ENCODE measurements around the gene POU2AF1. TPM values are rescaled to one million over a fixed set of nuclear protein-coding genes. Genes with fewer than 3 reads are reported as not detected.

POU2AF1 gene
- total and polyA plus RNA-seq, 2 donors (not counting 1 experiment from before 2014, with no cell fraction given), result 0.17 TPM; not detected in 1

DNA sequence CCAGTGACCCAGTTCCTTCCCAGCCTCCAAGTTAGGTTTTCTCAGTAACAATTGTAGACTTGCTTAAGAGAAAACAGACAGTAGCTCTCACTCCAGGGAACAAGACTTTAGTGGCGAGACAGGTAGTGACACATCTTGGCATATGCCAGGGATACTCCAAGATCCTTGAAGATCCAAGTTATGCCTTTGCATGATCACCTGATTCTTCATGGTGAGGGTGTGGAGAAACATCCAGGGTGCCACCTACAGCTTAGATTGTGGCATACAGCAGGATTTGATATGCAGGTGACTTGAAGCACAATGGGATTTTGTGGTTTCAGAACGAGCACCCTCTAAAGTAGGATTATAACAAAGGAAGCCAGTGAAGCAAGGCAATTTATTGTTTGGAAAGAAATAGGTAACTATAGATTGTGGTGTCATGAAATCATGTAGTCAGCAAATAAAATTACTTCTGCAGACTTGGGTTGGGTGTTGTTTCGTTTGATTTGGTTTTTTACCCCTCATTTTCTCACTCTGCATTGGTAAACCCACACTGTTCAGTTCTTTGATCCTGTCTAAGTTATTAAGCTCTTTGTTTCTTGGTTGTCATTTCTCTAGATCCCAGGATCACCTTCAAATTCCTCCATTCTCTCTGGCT, 71.5 kb downstream of the POU2AF1 start:
- no peak overlapping the region for H3K27ac ChIP-seq (ENCODE audit: insufficient read depth, low read length)
- H3K79me2 ChIP-seq (ENCODE audit: control insufficient read depth, insufficient read depth, low read length), result no peaks in the 10 kb centered on the region
- H3K9me3 ChIP-seq (ENCODE audit: control insufficient read depth, insufficient read depth, low read depth, low read length), result no peaks in the 10 kb centered on the region
- peaks cover 13% of the 10 kb centered on the region for H3K27me3 ChIP-seq (ENCODE audit: control insufficient read depth, insufficient read depth, low read length)
- H3K4me1 ChIP-seq (ENCODE audit: control insufficient read depth, extremely low read depth, insufficient read depth, low read length), result no peaks in the 10 kb centered on the region
- no peak for TF ChIP-seq EZH2 (IDR thresholded peaks at IDR 0.05; ENCODE audit: low read length, missing control alignments)
- TF ChIP-seq, protein P1, sequence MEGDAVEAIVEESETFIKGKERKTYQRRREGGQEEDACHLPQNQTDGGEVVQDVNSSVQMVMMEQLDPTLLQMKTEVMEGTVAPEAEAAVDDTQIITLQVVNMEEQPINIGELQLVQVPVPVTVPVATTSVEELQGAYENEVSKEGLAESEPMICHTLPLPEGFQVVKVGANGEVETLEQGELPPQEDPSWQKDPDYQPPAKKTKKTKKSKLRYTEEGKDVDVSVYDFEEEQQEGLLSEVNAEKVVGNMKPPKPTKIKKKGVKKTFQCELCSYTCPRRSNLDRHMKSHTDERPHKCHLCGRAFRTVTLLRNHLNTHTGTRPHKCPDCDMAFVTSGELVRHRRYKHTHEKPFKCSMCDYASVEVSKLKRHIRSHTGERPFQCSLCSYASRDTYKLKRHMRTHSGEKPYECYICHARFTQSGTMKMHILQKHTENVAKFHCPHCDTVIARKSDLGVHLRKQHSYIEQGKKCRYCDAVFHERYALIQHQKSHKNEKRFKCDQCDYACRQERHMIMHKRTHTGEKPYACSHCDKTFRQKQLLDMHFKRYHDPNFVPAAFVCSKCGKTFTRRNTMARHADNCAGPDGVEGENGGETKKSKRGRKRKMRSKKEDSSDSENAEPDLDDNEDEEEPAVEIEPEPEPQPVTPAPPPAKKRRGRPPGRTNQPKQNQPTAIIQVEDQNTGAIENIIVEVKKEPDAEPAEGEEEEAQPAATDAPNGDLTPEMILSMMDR (conservative IDR thresholded peaks at IDR 0.05 in 1 of 2, IDR thresholded peaks at IDR 0.05 in 1 of 2; ENCODE audit: low read depth in 1 of 2, low read length in 2 of 2), result no peak
- H3K9ac ChIP-seq (ENCODE audit: insufficient read depth, low read length), result no peak overlapping the region
- H2AFZ ChIP-seq (ENCODE audit: low read length), result no peak overlapping the region
- no peaks in the 10 kb centered on the region for H4K20me1 ChIP-seq (ENCODE audit: control insufficient read depth, extremely low read depth, insufficient read depth, low read length)
- H3K4me2 ChIP-seq (ENCODE audit: extremely low read depth, insufficient read depth, low read length), result no peak overlapping the region
- DNase-seq (ENCODE audit: low read depth in 2 of 2), result no peak
- no peaks in the 10 kb centered on the region for H3K36me3 ChIP-seq (ENCODE audit: control insufficient read depth, insufficient read depth, low read length)
- H3K4me3 ChIP-seq (replicated peaks in 1 of 4; ENCODE audit: control extremely low read depth in 1 of 4, insufficient read depth in 1 of 4, low read depth in 3 of 4, low read length in 4 of 4), result no peak overlapping the region

DNA sequence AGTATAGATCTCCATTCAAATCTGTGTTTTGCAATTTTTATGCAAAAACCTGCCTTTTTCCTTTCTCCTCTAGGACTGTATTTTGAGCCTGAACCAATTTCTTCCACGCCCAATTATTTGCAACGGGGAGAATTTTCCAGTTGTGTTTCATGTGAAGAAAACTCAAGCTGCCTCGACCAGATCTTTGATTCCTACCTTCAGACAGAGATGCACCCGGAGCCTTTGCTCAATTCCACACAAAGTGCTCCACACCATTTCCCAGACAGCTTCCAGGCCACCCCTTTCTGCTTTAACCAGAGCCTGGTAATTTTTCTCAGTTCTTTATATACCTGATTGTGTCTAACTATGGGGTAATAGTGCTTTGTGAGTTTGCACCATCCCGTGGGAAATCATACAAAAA, 72.8 kb downstream of the POU2AF1 start:
- no peak overlapping the region for H2AFZ ChIP-seq (ENCODE audit: low read length)
- no peak overlapping the region for H3K27ac ChIP-seq (ENCODE audit: insufficient read depth, low read length)
- no peaks in the 10 kb centered on the region for H3K9me3 ChIP-seq (ENCODE audit: control insufficient read depth, insufficient read depth, low read depth, low read length)
- no peak overlapping the region for H3K4me2 ChIP-seq (ENCODE audit: extremely low read depth, insufficient read depth, low read length)
- H3K36me3 ChIP-seq (ENCODE audit: control insufficient read depth, insufficient read depth, low read length), result no peaks in the 10 kb centered on the region
- TF ChIP-seq, protein P1 (conservative IDR thresholded peaks at IDR 0.05 in 1 of 2, IDR thresholded peaks at IDR 0.05 in 1 of 2; ENCODE audit: low read depth in 1 of 2, low read length in 2 of 2), result no peak
- H3K9ac ChIP-seq (ENCODE audit: insufficient read depth, low read length), result no peak overlapping the region
- H4K20me1 ChIP-seq (ENCODE audit: control insufficient read depth, extremely low read depth, insufficient read depth, low read length), result no peaks in the 10 kb centered on the region
- no peak overlapping the region for H3K4me3 ChIP-seq (replicated peaks in 1 of 4; ENCODE audit: control extremely low read depth in 1 of 4, insufficient read depth in 1 of 4, low read depth in 3 of 4, low read length in 4 of 4)
- no peaks in the 10 kb centered on the region for H3K4me1 ChIP-seq (ENCODE audit: control insufficient read depth, extremely low read depth, insufficient read depth, low read length)
- DNase-seq (ENCODE audit: low read depth in 2 of 2), result no peak
- peaks cover 16% of the 10 kb centered on the region for H3K27me3 ChIP-seq (ENCODE audit: control insufficient read depth, insufficient read depth, low read length)
- H3K79me2 ChIP-seq (ENCODE audit: control insufficient read depth, insufficient read depth, low read length), result no peaks in the 10 kb centered on the region

DNA sequence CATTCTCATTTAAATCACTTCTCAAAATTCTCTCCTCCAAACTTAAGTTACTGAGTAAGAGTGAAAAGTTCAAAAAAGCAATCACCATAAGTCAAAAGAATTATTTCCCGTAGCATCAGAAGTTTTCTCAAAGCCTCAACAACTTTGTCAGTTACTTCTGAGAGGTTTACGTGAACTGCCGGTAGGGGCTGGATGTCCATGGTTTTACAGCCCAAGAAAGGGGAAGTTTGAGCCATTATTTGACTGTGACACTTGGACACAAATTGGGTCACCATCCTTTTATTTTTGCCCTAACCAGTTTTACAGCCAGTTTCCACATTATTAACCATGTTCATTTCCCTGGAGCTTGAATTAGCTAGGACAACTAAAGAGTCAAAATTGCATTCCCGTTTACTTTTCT, 73.2 kb downstream of the POU2AF1 start:
- peaks cover 18% of the 10 kb centered on the region for H3K27me3 ChIP-seq (ENCODE audit: control insufficient read depth, insufficient read depth, low read length)

More for the DNA sequence above, 73.2 kb downstream of the POU2AF1 start:
- Histone ChIP-seq H3K4me3 (replicated peaks in 1 of 4; ENCODE audit: control extremely low read depth in 1 of 4, insufficient read depth in 1 of 4, low read depth in 3 of 4, low read length in 4 of 4) (no peak overlapping the region), H2AFZ (ENCODE audit: low read length) (no peak overlapping the region), H3K36me3 (ENCODE audit: control insufficient read depth, insufficient read depth, low read length) (no peaks in the 10 kb centered on the region), H3K9ac (ENCODE audit: insufficient read depth, low read length) (no peak overlapping the region), H4K20me1 (ENCODE audit: control insufficient read depth, extremely low read depth, insufficient read depth, low read length) (no peaks in the 10 kb centered on the region), H3K4me1 (ENCODE audit: control insufficient read depth, extremely low read depth, insufficient read depth, low read length) (no peaks in the 10 kb centered on the region), H3K4me2 (ENCODE audit: extremely low read depth, insufficient read depth, low read length) (no peak overlapping the region), H3K9me3 (ENCODE audit: control insufficient read depth, insufficient read depth, low read depth, low read length) (no peaks in the 10 kb centered on the region), H3K79me2 (ENCODE audit: control insufficient read depth, insufficient read depth, low read length) (no peaks in the 10 kb centered on the region), H3K27ac (ENCODE audit: insufficient read depth, low read length) (no peak overlapping the region)
- DNase-seq (ENCODE audit: low read depth in 2 of 2), result no peak
- no peak for TF ChIP-seq EZH2 (IDR thresholded peaks at IDR 0.05; ENCODE audit: low read length, missing control alignments)
- TF ChIP-seq, protein P1 (conservative IDR thresholded peaks at IDR 0.05 in 1 of 2, IDR thresholded peaks at IDR 0.05 in 1 of 2; ENCODE audit: low read depth in 1 of 2, low read length in 2 of 2), result no peak
